ENCODE data around the gene XYLB. TPM values are rescaled to one million over a fixed set of nuclear protein-coding genes. Genes with fewer than 3 reads are reported as not detected.

Gene XYLB
- total and polyA plus RNA-seq, 2 of the 13 experiments (the other 11 are each of a cell fraction or from before 2014, with no cell fraction given), result 25.9 to 30.0 TPM

DNA sequence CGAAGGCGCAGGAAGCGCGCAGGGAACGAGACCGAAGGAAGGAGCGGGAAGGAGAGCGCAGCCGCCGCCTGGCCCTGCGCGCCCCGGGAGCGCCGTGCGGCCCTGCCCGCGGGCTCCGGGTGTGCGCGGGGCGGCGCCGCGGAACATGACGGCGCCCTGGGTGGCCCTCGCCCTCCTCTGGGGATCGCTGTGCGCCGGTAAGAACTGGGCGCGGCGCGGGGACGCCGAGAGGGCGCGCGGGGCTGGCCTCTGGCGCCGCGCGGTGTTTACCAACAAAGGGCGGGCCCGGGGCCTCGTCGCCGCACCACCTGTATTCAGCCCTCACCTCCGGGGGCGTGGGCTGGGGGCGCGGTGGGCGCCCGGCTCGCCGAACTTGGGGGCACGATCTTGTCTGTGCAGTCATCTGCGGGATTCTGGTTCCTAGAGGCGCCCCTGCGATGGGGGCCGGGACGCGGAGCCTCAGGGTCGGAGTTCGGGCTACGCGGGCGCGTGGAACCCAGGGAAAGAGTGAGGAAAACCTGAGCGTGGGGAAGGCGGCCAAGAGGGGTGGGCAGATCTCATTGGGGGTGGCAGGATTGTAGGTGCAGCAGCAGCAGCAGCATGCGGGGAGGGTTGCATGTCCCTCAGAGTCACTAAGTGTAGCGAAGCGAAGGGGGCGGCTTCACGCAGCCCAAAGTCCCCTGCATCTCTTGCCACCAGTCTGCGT is 107.7 kb downstream of the XYLB start (continued):
- TF ChIP-seq, protein P1, sequence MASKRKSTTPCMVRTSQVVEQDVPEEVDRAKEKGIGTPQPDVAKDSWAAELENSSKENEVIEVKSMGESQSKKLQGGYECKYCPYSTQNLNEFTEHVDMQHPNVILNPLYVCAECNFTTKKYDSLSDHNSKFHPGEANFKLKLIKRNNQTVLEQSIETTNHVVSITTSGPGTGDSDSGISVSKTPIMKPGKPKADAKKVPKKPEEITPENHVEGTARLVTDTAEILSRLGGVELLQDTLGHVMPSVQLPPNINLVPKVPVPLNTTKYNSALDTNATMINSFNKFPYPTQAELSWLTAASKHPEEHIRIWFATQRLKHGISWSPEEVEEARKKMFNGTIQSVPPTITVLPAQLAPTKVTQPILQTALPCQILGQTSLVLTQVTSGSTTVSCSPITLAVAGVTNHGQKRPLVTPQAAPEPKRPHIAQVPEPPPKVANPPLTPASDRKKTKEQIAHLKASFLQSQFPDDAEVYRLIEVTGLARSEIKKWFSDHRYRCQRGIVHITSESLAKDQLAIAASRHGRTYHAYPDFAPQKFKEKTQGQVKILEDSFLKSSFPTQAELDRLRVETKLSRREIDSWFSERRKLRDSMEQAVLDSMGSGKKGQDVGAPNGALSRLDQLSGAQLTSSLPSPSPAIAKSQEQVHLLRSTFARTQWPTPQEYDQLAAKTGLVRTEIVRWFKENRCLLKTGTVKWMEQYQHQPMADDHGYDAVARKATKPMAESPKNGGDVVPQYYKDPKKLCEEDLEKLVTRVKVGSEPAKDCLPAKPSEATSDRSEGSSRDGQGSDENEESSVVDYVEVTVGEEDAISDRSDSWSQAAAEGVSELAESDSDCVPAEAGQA (IDR thresholded peaks at IDR 0.05; ENCODE audit: low read depth), result no peak
- TF ChIP-seq, protein P1 (CRISPR knock-in tag; IDR thresholded peaks at IDR 0.05; ENCODE audit: borderline replicate concordance), result peak; percentile 49; the same call in 1 of the 2 replicates
- TF ChIP-seq, protein P2, sequence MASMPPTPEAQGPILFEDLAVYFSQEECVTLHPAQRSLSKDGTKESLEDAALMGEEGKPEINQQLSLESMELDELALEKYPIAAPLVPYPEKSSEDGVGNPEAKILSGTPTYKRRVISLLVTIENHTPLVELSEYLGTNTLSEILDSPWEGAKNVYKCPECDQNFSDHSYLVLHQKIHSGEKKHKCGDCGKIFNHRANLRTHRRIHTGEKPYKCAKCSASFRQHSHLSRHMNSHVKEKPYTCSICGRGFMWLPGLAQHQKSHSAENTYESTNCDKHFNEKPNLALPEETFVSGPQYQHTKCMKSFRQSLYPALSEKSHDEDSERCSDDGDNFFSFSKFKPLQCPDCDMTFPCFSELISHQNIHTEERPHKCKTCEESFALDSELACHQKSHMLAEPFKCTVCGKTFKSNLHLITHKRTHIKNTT (CRISPR knock-in tag; IDR thresholded peaks at IDR 0.05), result no peak
- TF ChIP-seq ZSCAN20 (CRISPR knock-in tag; IDR thresholded peaks at IDR 0.05; ENCODE audit: borderline replicate concordance), result peak; percentile 49; the same call in 1 of the 2 replicates
- TF ChIP-seq RNF219 (CRISPR knock-in tag; IDR thresholded peaks at IDR 0.05), result no peak
- TF ChIP-seq ZNF460 (CRISPR knock-in tag; IDR thresholded peaks at IDR 0.05; ENCODE audit: borderline replicate concordance), result no peak
- TF ChIP-seq FOXO1 (CRISPR knock-in tag; IDR thresholded peaks at IDR 0.05), result peak; percentile 24; the same call in 1 of the 2 replicates
- TF ChIP-seq SYNCRIP (IDR thresholded peaks at IDR 0.05; ENCODE audit: insufficient read depth, low read depth, low read length), result no peak
- TF ChIP-seq SP2 (CRISPR knock-in tag; IDR thresholded peaks at IDR 0.05), result no peak
- TF ChIP-seq ZNF660 (CRISPR knock-in tag; IDR thresholded peaks at IDR 0.05; ENCODE audit: borderline replicate concordance, low read depth), result no peak
- TF ChIP-seq TCF7 (IDR thresholded peaks at IDR 0.05; ENCODE audit: low read depth), result no peak
- TF ChIP-seq SP5 (CRISPR knock-in tag; IDR thresholded peaks at IDR 0.05; ENCODE audit: borderline replicate concordance, low read depth), result 0 out of 2 replicates have a peak, but pooled peaks have one; percentile 15
- TF ChIP-seq ZMYM3 (CRISPR knock-in tag; IDR thresholded peaks at IDR 0.05), result no peak
- peak; percentile 54; the same call in 1 of the 2 replicates for TF ChIP-seq ZNF274 (CRISPR knock-in tag; IDR thresholded peaks at IDR 0.05)
- no peak; the same call in 1 of the 2 replicates for TF ChIP-seq ZC3H13 (CRISPR knock-in tag; IDR thresholded peaks at IDR 0.05)
- no peak for TF ChIP-seq ZNF556 (CRISPR knock-in tag; IDR thresholded peaks at IDR 0.05; ENCODE audit: borderline replicate concordance)
- TF ChIP-seq MEF2D (CRISPR knock-in tag; IDR thresholded peaks at IDR 0.05), result no peak; the same call in 1 of the 2 replicates
- peak; percentile 78; the same call in 1 of the 2 replicates for TF ChIP-seq AKAP8 (CRISPR knock-in tag; IDR thresholded peaks at IDR 0.05)
- TF ChIP-seq HNRNPLL (IDR thresholded peaks at IDR 0.05; ENCODE audit: low read depth, low read length, poor library complexity, severe bottlenecking), result peak; percentile 18
- no peak for TF ChIP-seq ATAD3A (CRISPR knock-in tag; IDR thresholded peaks at IDR 0.05)

Measured in HepG2 (cell line).